GM11168 (cell line): ENCODE data around the gene NPC1.

Experiments
- in situ Hi-C: fragments of 300-500 bp; cut with MboI; formaldehyde crosslinking; loops from one replicate; pipeline ENCODE4 v1.12.0; 2022; ENCODE audit warnings: low sequenced_read_pairs; ENCODE audit not compliant: unreplicated experiment

Gene NPC1

DNA sequence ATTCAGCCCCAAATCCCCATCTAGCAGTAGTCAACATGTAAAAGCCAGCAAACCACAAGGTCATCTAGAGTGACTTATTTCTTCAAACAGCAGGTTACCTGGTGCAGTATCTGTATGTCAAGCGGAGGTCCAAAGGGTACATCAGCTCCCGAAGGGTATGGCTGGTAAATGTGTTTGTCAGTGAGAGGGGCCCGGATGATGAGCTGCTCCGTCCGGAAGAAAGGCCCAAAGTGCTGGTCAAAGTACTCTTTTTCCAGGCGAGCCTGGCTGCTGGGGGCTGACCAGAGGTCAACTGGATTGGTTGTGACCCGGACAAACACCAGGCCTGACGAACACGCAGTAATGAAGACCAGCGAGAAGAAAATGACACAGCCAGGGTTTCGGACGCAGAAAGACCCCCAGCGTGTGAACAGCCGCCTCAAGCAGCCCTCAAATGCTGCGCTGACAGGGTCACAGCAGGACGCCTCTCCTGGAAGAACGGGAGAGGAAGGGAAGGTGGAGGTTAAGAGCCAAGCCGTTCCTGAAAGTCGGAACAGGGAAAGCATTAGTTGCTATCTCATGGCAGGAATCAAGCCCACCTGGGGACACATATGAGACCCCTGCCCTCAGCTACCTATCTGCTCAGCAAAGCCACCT lies 30.0 kb downstream of the NPC1 start:
- in situ Hi-C loops: no loop called here

DNA sequence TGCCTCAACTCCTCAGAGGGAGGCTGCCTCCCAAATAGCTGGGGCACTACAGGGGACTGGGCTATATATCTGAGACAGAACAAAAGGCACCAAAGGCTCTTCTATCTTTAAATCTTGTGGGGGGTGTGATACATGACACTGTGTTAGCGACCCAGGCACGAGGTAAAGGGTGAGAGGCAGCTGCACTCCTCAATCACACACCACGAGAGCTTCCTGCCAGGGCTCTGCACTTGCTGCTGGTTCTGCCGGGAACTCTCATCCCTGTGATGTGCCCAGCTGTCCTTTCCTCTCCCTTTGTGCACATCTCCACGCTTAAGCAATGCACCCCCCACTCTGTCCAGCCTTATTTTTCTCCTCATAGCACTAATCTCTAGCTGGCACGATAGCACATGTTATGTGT lies 32.4 kb downstream of the NPC1 start:
- in situ Hi-C loops: no loop called here

DNA sequence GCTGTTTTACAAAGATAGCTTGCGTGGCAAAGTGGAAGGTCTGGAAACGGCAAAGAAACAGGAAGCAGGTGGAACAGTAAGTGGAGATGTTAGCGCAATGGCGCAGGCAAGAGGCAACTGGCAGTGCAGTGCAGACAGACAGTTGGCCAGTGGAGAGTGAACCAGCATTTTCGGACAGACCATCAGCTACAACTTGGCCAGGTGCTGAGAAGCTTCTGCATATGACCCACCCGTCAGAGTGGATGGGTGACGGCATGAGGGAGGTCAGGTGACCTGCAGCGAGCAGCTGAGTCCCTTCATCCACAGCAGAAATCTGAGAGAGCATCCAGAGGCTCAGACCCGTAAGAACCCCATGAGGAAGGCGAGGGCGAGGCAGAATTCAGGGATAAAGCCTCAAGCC lies 33.8 kb downstream of the NPC1 start:
- in situ Hi-C loops: no loop called here

DNA sequence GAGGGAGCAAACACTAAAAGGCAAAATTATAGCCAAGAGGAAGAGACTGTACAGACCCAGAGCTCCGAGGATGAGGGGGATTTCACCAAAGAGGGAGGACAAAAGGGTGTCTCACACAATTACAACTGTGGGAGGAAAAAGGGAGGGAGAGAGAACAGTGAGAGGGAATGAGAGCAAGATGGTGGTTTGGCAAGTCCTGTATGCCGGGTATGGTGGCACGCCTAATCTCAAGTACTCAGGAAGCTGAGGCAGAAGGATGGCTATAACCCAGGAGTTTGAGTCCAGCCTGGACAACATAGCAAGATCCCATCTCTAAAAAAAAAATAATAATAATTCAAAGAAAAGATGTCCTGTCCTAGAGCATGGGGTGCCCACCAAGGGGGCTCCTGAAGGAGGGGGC lies 34.3 kb downstream of the NPC1 start:
- in situ Hi-C loops: no loop called here

DNA sequence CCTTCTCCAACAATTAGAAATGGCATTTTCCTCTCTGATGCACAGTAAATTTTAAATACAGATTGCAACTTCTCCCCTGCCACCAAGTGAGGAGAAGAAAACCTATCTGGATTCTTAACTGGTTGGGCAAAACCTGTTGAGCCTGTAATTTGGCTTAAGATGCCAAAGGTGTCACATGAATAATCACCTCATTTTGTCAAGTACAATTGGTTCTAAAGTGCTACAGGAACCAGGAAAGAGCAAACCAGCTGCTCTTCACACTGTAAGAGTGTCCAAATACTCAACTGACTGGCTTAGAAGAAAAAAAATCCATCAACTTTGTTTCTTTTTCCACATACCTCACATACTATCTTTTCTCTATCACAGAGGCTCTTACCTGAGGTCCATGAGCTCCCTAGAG lies 35.4 kb downstream of the NPC1 start:
- in situ Hi-C loops: no loop called here

DNA sequence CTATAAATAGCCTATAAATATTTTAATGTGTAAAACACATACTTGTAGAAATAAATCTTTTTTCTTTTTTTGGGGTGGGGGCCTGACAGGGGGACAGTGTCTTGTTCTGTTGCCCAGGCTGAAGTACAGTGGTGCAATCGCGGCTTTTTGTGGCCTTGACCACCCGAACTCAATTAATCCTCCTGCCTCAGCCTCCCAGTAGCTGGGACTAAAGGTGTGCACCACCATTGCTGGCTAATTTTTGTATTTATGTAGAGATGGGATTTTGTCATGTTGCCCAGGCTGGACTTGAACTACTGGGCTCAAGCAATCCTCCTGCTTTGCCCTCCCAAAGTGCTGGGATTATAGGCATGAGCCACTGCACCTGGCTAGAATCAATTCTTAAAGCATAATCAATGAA lies 37.6 kb downstream of the NPC1 start:
- in situ Hi-C loops: no loop called here

DNA sequence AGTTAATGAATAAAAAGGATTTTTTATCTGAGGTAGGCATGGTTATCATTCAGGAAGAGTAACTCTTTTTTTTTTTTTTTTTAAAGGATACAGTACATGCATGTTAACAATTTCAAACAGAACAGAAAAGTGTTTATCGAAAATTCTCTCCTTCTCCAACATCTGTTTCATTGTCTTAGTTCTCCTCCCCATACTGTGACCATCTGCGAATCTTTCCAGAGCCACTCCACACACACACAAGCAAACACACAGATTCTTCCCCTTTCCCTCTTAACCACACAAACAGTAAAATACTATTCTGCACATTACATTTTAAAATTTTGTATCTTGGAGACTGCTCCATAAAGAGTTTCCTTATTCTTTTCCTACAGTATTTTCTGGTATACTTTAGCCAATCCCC lies 38.0 kb downstream of the NPC1 start:
- in situ Hi-C loops: no loop called here

DNA sequence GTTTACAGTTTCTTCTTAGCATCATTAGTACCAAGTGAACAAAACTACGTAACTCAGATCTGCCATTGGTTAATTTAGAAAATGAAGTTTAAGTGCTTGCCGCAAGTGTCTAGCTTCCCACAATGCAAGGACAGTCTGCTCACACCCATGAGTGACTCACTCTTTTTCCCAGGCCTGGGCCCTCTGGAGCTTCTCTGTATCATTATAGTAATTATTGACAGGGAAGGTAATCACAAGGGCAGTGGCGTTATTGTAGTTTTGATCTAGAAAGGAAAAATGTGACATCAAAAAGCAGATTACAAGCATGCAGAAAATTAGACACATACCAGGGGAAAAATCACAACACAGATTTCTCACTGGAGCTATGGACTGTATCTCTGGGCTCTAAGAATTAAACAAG lies 38.5 kb downstream of the NPC1 start:
- in situ Hi-C loops: no loop called here

DNA sequence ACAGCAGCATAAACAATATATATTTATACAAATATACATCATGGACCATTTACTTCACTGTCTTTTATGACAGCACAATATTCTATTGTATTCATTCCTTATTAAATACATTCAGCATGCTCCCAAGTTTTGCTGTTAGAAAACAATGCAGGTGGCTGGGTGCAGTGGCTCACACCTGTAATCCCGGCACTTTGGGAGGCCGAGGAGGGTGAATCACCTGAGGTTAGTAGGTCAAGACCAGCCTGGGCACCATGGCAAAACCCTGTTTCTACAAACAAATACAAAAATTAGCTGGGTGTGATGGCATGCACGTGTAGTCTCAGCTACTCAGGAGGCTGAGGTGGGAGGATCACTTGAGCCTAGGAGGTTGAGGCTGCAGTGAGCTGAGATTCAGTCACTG lies 39.0 kb downstream of the NPC1 start:
- in situ Hi-C loops: no loop called here

DNA sequence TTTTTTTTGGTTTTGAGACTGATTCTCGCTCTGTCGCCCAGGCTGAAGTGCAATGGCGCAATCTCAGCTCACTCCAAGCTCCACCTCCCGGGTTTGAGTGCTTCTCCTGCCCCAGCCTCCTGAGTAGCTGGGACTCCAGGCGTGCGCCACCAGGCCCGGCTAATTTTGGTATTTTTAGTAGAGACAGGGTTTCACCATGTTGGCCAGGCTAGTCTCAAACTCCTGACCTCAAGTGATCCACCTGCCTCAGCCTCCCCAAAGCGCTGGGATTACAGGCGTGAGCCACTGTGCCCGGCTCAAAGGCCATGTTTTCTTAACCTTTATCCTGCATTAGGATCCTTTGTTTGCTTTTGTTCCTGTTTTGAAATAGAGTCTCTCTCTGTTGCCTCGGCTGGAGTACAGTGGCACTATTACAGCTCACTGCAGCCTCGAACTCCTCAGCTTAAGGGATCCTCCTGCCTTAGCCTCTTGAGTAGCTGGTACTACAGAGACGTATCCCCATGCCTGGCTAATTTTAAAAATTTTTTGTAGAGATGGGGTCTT lies 41.0 kb downstream of the NPC1 start:
- in situ Hi-C loops: no loop called here

DNA sequence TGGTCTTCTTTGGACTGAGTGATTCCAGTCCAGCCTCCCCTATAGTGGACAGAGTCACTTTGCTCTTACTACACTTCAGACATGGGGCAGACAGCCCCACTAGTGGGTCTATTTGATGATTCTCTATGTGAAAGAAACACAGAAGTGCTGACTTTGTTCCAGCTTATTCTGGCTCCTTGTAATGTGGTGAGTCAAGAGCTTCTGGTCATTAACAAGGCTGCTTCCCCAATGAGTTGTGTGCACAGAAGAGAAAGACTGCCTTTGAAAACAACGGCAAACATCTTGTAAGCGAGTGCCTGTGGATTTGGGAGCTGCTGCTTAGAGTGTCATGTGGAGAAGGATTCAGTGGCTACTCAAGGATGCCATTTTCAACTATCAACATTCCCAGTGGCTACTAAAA lies 43.8 kb downstream of the NPC1 start:
- in situ Hi-C loops: no loop called here

DNA sequence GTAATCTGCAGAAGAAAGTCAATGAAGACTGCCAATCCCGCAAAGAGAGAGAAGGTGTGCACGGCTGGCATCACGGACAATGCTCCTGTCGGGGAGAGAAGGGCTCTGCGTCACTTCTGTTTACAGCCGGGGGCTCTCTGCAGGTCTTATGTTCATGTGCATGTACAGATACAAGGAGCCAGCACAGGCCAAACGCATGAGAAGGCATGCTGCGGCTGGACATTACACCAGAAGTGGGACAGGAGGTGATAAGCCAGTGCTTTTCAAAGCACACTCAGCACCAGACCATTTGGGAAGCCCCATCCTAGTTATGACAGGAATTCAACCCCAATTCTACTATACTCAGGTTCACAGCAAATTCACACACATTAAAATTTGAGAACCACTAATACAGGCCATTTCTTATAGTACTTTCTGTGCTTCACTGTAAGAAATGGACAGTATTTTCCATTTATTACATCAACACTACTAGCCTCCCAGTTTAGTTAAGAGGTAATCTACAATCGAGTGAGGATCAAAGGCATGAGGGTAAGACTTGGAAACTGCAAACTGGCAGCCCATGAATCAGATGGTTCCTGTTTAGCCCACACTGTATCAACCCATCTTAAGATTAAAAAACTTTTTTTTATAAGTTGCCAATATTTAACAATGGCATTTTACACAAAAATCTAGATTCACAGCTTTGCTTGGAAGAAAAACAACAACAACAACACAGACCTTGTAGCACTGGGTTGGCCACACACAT lies 44.8 kb downstream of the NPC1 start:
- in situ Hi-C loops: no loop called here

DNA sequence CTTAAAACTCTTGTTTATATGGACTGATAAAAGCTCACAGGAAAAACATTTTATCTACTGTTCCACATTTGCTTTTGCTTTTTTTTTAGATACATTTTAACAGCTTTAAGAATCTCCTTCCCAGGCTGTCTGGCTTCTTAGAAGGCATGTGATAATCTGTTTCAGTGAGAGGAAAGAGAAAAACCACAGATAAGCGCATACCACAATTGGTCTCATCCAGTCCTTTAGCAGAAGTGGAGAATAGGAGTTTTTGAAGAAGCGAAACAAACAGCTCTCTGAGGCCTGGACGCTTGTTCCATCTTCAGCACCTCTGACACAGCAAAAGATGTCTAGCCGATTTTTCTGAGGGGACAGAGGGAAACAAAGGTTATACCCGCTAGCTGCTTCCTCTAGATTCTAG lies 45.4 kb downstream of the NPC1 start:
- in situ Hi-C loops: no loop called here

DNA sequence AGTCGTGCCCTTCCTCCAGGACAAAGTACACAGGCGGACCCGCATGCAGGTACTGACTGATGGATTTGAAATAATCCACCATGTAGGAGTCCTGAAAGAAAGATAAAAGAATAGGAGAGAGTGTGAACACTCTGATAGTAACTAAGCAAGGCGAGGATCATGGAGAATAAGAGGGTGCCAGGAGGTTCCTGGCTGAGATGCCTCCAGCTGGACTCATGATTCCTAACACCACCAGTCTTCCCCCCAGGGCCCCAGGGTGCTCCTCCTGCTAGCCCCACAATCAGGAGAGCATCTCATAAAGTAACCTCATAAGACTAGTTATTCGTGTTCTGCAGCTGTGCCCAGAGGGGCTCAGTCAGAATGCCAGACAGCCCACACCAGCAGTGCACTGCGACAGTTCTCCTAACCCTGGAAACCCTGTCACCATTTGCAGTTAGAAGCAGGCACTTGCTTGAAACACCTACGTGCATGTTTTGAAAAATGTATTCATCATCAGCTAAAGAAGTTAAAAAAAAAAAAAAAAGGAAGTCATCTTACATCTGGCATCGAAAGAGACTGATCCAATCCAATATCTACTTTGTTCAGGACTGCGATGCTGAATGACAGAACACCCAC lies 46.3 kb downstream of the NPC1 start:
- in situ Hi-C loops: no loop called here

DNA sequence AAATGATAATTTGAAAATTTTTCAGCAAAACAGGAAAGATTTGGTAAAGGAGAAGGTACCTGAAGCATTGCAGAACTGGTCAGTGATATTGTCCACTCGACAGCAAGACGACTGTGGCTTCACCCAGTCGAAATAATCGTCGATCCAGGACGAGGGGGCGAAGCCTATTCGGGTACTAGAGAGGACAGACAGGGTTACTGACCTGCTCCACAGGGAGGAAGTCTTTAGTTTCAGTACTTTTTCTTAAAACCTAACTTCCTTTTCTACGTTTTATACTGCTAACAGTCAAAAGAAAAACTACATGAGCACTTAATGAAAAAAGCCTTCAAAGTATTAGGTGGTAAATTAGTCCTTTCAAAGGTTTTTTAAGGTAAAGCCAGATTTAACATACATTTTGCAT lies 47.0 kb downstream of the NPC1 start:
- in situ Hi-C loops: no loop called here

DNA sequence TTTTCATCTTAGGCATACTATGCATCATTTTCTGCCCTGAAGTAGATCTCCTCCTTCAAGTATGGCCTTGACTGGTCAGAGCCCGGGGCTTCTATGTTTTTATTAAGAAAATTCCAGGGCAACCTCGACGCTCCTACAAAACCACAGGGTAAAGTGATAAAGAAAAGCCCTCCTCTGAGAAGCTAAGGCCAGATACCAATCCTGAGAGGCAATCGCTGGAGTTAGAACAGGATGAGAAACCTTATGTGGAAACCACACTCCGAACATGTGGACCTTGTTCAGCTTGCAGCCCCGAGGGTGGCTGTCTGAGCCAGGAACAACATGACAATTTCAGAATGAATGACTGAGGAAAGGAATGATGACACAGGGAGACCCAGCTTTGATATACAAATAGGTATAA lies 47.4 kb downstream of the NPC1 start:
- in situ Hi-C loops: no loop called here

DNA sequence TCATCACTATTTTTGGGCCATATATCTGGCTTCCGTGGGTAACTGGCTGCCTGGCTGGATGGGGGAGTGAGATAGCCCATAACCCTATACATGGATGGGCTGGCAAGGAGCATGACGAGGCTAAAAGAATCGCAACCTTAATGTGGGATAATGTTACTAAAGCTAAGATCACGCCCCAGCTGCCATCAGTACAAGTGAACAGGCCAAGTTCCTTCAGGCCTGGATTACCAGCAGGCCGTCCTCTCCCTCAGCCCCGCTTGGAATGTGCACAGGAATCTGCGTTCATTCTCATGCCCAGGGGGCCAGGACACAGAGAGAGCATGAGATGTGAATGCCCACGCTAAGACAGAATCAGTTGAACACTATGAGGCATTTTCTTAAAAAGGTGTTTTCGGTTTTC lies 48.3 kb downstream of the NPC1 start:
- in situ Hi-C loops: no loop called here

DNA sequence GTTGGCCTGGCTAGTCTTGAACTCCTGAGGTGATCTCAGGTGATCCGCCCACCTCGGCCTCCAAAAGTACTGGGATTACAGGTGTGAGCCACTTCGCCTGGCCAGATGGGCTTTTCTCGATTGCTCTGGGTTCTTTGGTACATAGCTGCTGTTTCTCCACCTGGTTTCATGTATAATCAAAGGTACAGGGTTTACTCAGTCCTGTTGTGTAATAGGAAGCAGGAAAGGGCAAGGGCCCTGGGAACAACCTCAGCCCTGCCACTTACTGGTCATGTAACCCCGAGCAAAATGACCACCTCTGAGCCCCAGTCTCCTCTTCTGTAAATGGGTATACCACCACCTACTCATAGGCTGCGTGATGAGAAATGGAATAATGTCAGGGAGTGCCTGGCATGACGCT lies 49.0 kb downstream of the NPC1 start:
- in situ Hi-C loops: no loop called here

DNA sequence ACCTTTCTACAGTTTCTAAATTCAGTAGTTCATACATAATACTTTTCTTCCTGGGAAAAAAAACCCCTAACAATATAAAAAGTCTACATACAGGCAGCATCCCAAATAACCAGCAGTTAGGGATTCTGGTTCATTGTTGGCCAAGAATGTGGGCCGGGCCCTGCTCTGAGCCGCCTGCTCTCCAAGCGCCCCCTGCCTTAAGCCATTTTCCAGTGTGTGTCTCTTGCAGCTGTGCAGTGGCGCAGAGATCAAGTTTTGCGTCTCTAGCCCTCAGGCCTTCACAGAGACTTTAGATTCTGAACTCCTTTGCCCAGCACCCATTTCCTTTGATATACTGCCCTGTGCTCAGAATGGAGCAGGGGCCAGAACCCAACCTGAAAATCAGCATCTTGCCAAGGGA lies 50.1 kb downstream of the NPC1 start:
- in situ Hi-C loops: no loop called here

DNA sequence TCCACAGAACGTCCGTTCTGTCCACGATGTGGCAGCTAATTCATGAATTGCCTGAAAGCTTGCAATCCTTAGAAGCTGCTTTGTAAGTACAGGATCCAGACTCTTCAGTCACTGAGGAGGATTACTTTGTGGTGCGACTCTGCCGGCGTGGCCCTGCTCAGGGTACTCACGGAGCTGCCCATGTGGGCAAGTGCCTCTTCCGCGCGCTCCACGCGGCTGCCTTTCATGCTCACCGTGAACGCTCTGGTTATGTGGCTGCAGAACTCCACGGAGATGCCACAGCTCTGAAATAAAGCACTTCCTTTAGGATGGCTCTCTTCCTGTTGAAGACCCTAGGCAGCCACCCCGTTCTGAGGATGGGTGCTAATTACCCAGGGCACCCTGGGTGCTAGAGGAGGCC lies 52.0 kb downstream of the NPC1 start:
- in situ Hi-C loops: no loop called here

DNA sequence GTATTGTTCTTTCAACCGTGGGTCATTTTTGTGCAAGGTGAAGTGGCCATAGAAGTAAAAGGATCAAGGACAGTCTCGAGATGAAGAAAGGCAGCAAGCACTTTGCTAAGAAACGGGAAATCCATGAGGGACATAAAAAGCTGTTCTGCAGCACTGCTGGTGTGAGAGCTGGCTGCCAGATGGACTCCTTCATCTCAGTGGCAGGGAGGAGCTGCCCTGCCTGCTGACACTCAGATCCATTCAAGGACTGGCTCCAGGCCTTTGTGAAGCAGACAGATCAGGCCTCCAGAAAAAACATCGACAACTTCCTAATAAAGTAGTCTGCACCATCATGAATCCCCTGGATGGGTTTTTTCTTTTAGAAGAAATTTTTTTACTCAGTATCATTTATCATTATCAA lies 53.5 kb downstream of the NPC1 start:
- in situ Hi-C loops: no loop called here

DNA sequence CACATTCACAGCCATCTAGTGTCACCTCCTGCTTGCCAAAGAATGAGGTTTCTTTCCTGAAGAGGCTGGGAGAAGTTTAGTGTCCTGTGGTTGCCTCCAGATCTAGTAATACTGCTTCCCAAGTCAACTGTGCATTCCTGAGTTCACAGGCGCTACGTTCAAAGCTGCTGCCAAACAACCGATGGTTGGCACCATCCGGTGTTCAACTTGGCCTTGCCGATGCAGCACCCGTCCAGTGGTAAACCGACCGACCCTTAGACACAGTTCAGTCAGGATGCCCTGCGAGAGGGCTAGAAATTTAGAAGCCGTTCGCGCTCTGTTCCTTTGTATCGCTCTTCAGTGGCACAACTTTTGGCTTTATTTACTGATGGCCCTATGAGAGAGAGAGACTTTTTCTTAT lies 54.4 kb downstream of the NPC1 start:
- in situ Hi-C loops: no loop called here
